HTERT RPE-1 (cell line): ENCODE data around the gene PAX5.

Source experiments
- in situ Hi-C: fragments of 300-500 bp; cut with MboI; formaldehyde crosslinking; loops from 4 replicates; pipeline ENCODE4 v1.14.3; 2020; ENCODE audit warnings: low sequenced_read_pairs

The PAX5 gene

GRCh38 chr9:37037503-37038301, 3.6 kb upstream of the PAX5 start:
- in situ Hi-C loops = no loop called here

DNA sequence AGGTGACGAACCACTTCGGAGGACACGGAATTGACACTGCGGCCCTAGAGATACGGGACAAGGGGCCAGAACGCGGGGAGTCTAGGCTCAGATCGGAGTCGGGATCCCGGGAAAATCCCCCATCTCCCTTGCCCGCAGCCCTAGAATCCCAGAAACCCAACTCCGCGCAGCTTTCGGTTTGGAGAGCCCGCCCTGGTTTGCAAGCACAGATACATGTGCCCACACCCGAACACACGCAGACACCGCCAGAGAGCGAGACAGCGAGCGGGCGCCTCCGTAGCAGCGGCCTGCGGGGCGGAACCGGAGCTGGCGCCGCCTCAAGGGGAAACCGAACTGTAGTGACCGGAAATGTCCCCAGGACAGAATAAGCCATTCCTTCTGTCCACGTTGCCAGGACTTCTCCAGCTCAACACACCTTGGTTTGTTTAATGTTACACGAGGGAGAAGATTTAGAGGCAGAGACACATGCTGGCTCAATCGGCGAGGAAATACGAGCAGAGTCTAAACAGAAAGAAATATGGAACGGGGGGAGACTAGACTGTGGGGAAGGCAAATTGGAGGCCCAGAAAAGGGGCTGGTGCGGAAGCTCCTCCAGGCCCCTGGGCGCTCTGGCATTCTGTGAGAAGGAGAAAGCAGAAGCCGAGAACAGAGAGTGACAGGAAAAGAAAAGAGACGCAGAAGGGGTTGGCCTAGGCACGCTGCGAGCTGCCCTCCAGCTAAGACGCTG, 2.9 kb upstream of the PAX5 start:
- in situ Hi-C loops = no loop called here

- in situ Hi-C loops = no loop called here
Observed at GRCh38 chr9:37036371-37036775, 2.3 kb upstream of the PAX5 start.

DNA sequence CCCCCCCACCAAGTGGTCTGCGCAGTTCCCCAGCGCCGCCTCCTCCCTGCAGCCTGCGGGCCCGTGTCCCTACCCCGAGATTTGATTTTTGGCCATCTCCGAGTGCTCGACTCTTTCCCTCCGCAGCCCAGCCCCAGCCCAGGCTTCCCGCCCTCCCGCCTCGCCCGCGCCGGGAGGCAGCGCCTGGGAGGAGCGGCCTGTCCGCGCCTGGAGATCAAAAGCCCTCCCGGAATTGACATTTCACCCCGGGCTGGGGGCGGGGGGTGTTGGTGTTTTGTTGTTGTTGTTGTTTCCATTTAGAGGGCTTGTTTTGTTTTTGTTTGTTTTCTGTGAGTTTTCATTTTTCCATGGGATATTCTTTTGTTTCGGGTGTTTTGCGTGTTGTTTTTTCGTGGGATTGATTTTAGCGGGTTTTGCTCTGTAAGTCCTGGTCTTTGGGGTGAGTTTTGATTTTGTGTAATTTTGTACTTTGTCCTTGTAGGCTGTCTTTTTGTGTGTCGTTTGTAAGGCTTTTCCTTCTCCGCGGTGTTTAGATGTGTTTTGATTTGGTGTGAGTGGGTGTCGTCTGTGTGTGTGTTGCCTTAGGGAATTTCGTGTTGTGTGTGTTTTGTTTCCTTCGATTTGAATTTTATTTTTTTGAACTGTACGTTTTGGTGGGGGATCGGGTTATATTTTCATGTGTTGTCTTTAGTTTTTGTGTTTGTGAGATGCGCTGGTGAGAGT, 1.7 kb upstream of the PAX5 start:
- in situ Hi-C loops = no loop called here

DNA sequence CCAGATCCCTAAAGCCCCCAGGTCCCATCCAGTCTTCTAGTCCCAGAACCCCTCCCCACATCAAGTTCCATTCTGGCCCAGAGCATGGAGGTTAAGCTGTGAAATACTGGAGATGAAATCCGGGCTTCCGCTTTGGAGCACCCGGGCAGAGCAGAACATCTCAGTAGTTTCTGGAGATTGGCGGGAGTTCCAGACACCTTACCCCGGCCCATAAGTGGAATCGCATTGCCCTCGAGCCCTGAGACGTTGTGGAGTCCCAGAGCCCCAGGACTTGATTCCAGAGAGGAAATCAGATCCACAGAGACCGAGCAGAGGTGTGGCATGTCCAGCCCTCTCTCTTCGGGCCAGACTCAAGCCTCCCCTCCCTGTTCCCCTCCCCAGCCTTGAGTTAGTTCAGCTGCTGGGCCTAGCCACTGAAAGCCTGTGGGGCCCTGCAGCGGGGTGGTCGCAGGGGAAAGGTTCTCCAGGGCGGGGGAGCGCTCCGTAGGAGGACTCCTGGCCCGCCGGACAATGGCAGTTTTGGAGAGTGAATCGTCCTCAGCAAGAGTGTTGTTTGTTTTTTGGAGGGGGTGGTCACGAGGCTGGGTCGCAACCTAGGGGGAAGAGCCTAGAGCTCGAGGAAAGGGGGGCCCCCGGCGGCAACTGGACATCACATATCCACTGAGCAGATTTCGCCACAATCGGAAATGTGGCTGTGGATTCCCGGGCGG, 1.0 kb upstream of the PAX5 start:
- in situ Hi-C loops = no loop called here

- in situ Hi-C loops = no loop called here
Observed at GRCh38 chr9:37034305-37034937, 353 bp upstream of the PAX5 start.

DNA sequence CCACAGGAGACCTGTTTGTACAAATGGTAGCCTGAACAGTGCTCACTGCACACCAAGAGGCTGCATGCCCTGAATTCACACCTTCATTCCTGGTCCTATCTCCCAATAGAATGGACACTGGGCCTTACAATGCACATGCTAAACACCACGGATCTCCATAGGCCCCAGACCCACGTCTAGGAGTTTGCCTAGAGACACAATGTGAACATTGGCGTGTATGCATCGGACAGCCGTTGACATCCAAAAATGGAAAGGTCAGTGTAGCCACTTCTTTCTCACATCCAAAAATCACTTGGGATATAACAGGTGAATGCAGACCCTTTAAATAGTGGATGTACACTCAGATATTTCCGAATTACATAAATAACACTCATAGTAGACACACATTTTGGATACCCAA, 927 bp downstream of the PAX5 start:
- in situ Hi-C loops = no loop called here

DNA sequence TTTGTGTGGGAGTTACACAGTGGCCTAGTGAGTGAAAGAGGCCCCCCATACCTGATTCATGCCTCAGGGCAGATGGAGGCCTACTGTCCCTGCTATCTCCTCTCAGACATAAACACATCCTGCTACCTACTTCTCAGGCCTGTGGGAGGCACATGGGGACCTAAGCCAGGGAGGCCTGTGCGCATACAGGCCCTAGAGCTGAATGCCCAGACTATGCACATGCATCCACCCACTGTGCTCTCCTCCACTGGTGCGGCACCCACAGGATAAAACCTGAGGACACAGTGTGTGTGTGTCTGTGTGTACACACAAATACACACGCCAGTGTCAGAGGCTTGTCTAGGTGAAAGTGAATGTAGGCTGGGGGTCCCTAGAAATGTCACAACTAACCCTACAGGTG, 1.4 kb downstream of the PAX5 start:
- in situ Hi-C loops = no loop called here

DNA sequence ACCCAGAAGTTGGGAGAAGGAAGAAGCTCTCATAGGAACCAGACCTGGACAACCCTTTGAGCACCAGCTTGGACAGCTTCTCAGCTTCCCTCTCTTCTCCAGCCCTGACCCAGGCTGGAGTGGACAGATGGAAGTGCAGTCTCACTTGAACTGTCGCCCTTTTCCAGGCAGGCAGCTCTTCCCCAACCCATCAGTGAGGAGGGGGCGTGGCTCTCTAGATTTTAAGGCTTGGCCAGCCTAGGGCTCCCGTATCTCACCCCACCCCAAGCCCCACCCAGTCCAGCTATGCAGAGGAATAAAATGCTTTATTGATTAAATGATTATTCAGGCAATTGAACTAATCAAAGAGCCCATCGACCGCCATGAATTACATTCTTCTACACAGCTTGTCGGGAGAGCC, 2.2 kb downstream of the PAX5 start:
- in situ Hi-C loops = no loop called here

DNA sequence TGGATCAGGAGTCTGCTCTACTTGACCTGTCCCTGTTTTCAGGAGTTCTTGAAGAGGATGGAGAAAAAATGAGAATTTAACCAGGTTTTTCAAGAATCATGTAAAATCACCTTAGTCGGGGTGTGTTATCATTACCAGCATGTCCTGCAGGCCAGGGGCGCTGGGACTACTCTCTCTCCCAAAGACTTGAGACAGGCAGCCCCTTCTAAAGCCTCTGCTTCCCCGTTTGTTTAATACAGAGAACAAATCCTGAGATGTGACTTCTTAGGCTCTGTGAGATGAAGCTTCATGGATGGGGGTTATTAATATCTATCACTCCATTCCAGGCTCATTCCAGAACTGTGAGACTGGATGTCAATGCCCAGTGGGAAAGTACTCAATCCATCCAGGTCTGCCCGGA, 3.0 kb downstream of the PAX5 start:
- in situ Hi-C loops = no loop called here

DNA sequence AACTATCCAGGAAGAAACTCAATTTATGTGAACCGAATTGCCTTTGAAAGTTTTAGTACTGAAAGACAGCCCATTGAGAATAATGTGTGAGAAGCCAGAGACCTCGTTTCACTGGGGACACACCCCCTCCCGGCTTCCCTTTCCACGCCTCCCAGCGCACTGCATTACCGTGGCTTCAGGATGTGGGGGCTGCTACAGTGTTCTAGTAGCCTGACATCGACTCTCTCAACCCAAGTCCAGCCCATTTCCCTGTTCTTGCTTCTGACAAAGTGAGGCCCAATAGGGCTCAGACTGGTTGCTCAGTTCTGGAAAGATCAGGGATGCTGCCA, 3.5 kb downstream of the PAX5 start:
- in situ Hi-C loops = no loop called here

GRCh38 chr9:37029776-37030610, 4.1 kb downstream of the PAX5 start:
- in situ Hi-C loops = no loop called here

- in situ Hi-C loops = no loop called here
Observed at GRCh38 chr9:37029304-37029775, 4.7 kb downstream of the PAX5 start.

DNA sequence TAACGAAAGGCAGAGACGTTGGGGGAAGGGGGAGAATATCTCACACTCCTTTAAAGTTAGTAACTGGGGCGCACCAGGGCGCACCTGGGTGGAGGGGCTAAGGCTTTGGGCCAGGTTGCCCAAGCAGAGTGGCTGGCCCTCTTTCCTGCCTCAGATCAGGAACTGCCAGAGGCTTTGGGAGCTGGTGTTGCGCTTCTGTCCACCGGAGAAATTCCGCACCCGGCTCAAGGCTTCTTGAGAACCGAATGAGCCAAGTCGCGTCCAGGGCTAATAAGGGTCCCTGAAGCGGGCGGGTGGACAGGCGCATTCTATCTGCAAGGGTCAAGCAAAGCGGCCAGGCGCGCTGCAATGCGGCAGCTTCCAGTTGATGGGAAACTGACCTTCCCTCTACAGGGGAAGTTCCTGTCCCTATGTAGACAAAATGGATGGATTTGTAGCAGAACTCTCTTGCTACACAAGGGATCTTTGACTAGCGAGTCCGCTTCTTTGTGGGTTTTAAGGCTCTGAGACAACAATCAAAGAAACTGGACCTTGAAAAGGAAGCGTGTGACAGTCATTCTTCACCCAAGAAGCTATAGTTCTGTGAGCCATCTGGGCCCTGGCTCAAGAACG, 5.5 kb downstream of the PAX5 start:
- in situ Hi-C loops = no loop called here

DNA sequence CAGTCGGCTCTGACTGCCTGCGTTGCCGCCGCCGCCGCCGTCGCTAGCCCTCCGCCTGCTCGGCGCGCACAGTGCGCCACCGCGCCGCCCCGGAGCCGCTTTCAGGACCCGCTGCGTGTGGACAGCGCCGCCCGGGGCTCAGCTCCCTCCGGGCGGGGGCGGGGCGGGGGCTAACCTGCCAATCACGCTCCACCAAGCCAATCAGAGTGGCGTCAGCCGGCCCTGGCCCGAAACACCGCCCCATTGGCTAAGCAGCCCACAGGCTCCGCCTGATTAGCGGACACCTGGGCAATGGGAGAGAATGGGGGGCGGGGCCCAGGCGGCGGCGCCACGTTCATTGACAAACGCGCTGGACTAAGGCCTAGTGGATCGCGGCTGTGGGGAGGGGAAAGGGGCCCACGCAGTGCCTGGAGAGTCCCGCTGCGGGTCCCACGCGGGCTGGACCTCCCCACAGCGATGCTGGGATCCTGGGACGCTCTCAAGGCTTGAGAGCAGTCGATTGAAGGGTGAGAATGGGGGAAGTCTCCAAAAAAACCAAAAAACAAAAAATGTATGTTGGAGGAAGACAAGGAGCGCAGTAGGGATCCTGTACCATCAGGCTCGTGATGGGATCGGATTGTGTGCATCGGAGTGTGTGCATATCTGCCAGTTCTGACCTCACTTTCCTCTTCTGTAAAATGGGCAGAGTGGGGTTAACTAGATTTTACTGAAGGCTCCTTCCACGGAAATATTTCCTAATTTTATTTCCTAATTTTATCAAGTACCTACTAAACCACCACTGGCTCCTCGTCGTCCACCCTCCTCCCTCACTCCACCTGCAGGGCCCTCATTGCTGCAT, 6.3 kb downstream of the PAX5 start:
- in situ Hi-C loops = no loop called here

DNA sequence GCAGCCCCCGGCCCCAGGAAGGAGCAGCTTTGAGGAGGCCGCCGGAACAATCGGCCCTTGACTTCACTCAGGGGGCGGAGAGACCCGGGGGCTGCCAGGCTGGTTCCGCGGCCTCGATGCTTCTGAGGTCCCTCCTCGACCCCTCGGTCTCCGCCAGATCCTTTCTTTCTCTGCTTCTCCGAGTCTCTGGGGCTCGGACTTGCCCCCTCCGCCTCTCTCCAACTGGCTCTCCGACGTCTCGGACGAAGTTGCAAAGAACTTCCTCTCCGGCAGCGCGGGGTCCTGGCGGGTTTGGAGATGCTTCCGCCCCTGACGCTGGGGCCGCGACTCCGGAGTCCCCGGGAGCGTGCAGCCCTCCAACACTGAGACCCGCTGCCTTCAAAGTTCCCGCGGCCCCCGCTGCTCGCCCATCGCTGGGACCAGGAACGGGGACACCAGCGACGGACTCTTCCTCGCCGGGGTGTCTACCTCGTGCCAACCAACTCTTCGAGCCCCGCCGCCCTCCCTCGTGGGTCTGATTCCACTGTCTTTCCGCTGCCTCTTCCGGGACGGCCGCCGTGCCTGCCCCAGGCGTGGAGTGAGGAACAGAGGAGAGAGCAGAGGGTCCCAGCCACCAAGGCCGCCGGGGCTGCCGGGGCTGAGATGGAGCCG, 7.0 kb downstream of the PAX5 start:
- in situ Hi-C loops = no loop called here

- in situ Hi-C loops = no loop called here
Observed at GRCh38 chr9:37026113-37026930, 7.7 kb downstream of the PAX5 start.
